ENCODE results near the gene LPO. TPM values are rescaled to one million over a fixed set of nuclear protein-coding genes. Genes with fewer than 3 reads are reported as not detected.

Gene LPO
- total RNA-seq (under 1 TPM in 1 of 2 donors, not detected in 1; 0.44 TPM), total RNA-seq (0 to 0.83 reads per million in 2 donors)

DNA sequence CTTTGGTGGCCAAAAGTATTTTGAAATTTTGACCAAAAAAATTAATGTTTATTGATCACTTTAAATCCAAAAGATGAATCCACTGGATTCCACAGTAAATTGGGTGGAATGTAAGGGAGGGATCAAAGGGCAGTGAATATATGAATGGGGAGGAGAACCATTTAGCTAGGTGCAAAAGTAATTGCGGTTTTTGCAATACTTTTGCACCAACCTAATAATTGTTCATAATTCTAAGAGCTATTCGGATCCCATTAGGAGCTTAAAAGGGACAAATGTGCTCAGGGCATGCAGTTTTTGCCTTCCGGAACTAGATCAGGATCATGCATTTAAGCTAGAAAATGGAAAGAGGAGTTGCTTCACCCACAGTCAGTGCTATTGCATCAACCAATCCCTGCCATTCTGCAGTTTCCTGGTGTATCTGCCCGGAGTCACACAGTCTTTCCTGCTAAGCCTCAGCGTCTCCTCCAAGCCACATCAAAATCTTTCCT is at the start of gene LPO:
TSS of gene LPO (plus strand) at position 438 of the 488 bp plus-strand sequence. CDS start 4,396 bp downstream, outside the sequence.
- H3K36me3 Mint-ChIP-seq (ENCODE audit: low read depth): no peaks in the 10 kb centered on the region
- ATAC-seq: no peak
- DNase-seq: no peak
- no peak within 1 kb of the TSS for H3K27ac Mint-ChIP-seq
- H3K4me3 Mint-ChIP-seq: no peak within 1 kb of the TSS
- no peaks in the 10 kb centered on the region for H3K9me3 ChIP-seq (ENCODE audit: control insufficient read depth, low read length, poor library complexity, severe bottlenecking)
- H3K4me1 Mint-ChIP-seq: peaks cover 2% of the 10 kb centered on the region
- peaks cover 77% of the 10 kb centered on the region for H3K27me3 Mint-ChIP-seq

DNA sequence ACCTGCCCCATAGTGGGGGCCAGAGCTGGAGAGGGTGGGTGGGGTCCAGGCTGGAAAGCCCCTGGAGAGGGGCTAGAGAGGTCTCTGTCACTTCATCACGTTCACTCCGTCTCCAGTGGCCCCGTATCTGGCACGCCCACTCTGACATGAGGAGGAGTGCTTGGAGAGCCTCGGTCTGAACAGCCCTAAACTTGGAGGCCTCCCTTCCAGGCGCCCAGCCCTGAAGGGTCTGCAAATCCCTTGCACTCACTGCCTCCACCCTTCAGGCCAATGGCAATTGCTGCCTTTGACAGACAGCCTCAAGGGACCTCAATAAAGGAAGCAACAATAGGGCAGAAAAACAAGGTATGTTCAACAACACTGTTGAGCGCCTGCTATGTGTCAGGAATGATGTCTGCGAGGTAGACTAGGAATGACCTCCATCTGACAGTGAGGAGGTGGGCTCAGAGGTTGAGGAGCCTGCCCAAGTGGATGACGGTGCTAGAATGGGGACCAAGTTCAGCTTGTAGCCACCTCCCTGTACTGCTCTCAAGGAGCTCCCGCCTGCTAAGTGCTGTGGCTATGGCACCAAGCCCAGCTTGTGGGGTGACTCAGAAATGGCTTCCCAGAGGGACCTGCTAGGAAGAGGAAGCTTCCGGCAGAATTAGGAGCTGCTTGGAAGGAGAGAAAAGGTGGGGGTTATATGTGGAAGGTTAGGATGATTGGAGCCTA is 48.8 kb upstream of the LPO start:
- H3K4me1 Mint-ChIP-seq: peaks cover 11% of the 10 kb centered on the region
- ATAC-seq (no peak), DNase-seq (no peak)
- H3K4me3 Mint-ChIP-seq: no peak overlapping the region
- H3K9me3 ChIP-seq (ENCODE audit: control insufficient read depth, low read length, poor library complexity, severe bottlenecking): no peaks in the 10 kb centered on the region
- H3K36me3 Mint-ChIP-seq (ENCODE audit: low read depth): peaks cover 2% of the 10 kb centered on the region
- H3K27me3 Mint-ChIP-seq: peaks cover 35% of the 10 kb centered on the region
- H3K27ac Mint-ChIP-seq: no peak overlapping the region

DNA sequence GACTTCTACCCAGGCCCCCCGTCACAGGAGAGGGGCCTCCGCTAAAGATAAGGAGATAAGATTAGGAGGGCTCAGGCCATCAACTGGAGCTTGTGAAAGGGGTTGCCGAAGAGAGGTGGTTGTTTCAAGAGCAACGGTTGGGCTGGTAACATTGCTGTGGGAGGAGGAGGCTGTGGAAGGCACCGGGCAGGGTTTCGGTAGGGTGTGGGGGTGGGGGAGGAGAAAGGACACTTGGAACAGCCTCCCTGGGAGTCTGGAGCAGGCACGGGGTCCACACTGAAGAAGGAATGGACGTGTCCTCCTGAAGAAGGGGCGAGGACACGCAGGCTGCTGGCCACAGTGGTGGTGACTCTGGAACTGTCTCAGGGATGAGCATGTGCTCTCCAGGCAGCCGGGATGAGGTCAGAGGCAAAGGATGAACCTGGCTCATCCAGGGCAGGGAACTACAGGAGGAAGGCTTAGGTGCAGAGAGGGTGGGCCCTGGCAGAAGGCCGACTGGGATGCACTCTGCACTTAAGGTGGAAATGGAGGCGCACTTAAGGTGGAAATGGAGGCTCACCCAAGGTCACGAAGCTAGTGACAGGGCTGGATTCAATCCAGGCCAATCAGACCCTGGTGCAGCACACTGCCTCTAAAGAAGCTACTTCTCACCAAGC is 47.0 kb upstream of the LPO start:
- peaks cover 9% of the 10 kb centered on the region for H3K4me1 Mint-ChIP-seq
- peaks cover 44% of the 10 kb centered on the region for H3K27me3 Mint-ChIP-seq
- peak overlapping the region; percentile 37 for H3K27ac Mint-ChIP-seq
- no peak for ATAC-seq
- no peaks in the 10 kb centered on the region for H3K9me3 ChIP-seq (ENCODE audit: control insufficient read depth, low read length, poor library complexity, severe bottlenecking)
- DNase-seq: no peak
- no peaks in the 10 kb centered on the region for H3K36me3 Mint-ChIP-seq (ENCODE audit: low read depth)
- H3K4me3 Mint-ChIP-seq: no peak overlapping the region

DNA sequence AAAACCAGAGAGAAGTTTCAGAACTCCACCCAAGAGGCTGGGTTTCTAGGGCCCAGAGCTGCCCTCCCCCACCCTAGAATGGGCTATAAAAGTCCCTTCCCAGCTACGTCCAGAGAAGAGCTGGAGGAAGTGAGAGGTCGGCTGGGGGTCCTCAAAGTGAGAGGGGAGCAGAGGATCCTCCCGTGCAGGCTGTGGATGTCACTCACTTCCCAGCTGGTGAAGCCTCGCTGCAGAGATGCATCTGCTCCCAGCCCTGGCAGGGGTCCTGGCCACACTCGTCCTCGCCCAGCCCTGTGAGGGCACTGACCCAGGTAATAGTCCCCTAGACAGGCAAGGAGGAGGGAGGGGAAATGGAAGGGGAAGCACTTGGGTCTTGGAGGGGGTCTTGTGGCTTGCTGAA is 45.8 kb upstream of the LPO start, which contains the start of gene EPX:
TSS of gene EPX (plus strand) at position 115 of the 400 bp plus-strand sequence. CDS start at position 236, 121 bp downstream.
- DNase-seq (no peak), ATAC-seq (no peak)
- Mint-ChIP-seq H3K4me1 (peaks cover 6% of the 10 kb centered on the region), H3K36me3 (ENCODE audit: low read depth) (no peaks in the 10 kb centered on the region), H3K27ac (no peak within 1 kb of the TSS), H3K27me3 (peaks cover 49% of the 10 kb centered on the region), H3K4me3 (no peak within 1 kb of the TSS)
- no peaks in the 10 kb centered on the region for H3K9me3 ChIP-seq (ENCODE audit: control insufficient read depth, low read length, poor library complexity, severe bottlenecking)

DNA sequence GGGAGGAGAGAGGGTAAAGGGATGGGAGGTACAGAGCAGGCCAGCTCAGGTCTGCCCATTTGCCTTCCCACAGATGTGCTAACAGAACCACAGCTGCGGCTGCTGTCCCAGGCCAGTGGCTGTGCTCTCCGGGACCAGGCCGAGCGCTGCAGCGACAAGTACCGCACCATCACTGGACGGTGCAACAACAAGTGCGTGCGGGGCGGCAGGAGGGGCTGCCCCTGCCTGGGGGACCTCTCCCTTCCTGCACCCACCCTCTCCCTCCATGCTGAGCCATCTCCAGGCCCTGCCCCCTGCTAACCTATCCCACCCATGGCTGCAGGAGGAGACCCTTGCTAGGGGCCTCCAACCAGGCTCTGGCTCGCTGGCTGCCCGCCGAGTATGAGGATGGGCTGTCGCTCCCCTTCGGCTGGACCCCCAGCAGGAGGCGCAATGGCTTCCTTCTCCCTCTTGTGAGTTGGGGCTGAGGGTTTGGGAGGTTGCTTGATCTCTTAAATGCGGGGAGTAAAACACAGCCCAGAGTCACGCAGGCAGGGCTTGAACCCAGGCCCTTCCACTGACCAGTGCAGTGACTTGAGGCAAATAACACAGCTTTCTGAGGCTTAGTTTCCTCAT is 44.6 kb upstream of the LPO start:
- H3K36me3 Mint-ChIP-seq (ENCODE audit: low read depth): no peaks in the 10 kb centered on the region
- peaks cover 54% of the 10 kb centered on the region for H3K27me3 Mint-ChIP-seq
- peaks cover 6% of the 10 kb centered on the region for H3K4me1 Mint-ChIP-seq
- DNase-seq (no peak), ATAC-seq (no peak)
- no peaks in the 10 kb centered on the region for H3K9me3 ChIP-seq (ENCODE audit: control insufficient read depth, low read length, poor library complexity, severe bottlenecking)
- no peak overlapping the region for H3K27ac Mint-ChIP-seq
- no peak overlapping the region for H3K4me3 Mint-ChIP-seq

- ATAC-seq (no peak), DNase-seq (no peak)
- Mint-ChIP-seq H3K27me3 (peaks cover 54% of the 10 kb centered on the region), H3K36me3 (ENCODE audit: low read depth) (no peaks in the 10 kb centered on the region), H3K27ac (no peak overlapping the region), H3K4me1 (peaks cover 9% of the 10 kb centered on the region), H3K4me3 (no peak overlapping the region)
- H3K9me3 ChIP-seq (ENCODE audit: control insufficient read depth, low read length, poor library complexity, severe bottlenecking): no peaks in the 10 kb centered on the region
These were observed 42.8 kb upstream of the LPO start for GRCh38 chr17:58195518-58196123.

DNA sequence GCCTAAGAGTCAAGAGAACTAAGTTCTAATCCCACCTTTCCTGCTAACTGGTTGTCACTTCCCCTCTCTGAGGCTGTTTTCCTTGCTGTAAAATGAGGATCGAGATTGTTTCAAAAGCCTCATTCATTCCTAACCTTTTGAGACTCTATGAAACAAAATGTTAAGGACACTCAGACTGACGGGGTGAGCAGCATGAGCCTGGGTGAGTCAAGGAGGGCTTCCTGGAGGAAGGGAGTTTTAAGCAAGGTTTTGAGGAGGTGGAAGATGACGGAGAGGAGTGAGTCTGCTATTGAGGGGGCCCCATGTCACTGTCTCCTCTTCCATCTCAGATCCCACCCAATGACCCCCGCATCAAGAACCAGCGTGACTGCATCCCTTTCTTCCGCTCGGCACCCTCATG is 41.8 kb upstream of the LPO start:
- peaks cover 49% of the 10 kb centered on the region for H3K27me3 Mint-ChIP-seq
- DNase-seq: no peak

GRCh38 chr17:58200024-58200633 is 38.3 kb upstream of the LPO start:
- Mint-ChIP-seq H3K27ac (no peak overlapping the region), H3K4me3 (no peak overlapping the region), H3K36me3 (ENCODE audit: low read depth) (no peaks in the 10 kb centered on the region), H3K27me3 (peaks cover 41% of the 10 kb centered on the region), H3K4me1 (peaks cover 5% of the 10 kb centered on the region)
- DNase-seq: peak in 2 of 3 donors; percentile 25 to 50
- peak; percentile 75 for ATAC-seq
- no peaks in the 10 kb centered on the region for H3K9me3 ChIP-seq (ENCODE audit: control insufficient read depth, low read length, poor library complexity, severe bottlenecking)

More for the DNA sequence above, 41.8 kb upstream of the LPO start:
- no peak overlapping the region for H3K27ac Mint-ChIP-seq
- H3K36me3 Mint-ChIP-seq (ENCODE audit: low read depth): no peaks in the 10 kb centered on the region
- no peak overlapping the region for H3K4me3 Mint-ChIP-seq
- peaks cover 7% of the 10 kb centered on the region for H3K4me1 Mint-ChIP-seq
- no peaks in the 10 kb centered on the region for H3K9me3 ChIP-seq (ENCODE audit: control insufficient read depth, low read length, poor library complexity, severe bottlenecking)
- ATAC-seq: no peak

- peaks cover 6% of the 10 kb centered on the region for H3K4me1 Mint-ChIP-seq
- DNase-seq: no peak
- peak overlapping the region; percentile 21 for H3K27ac Mint-ChIP-seq
- H3K27me3 Mint-ChIP-seq: peaks cover 22% of the 10 kb centered on the region
- H3K9me3 ChIP-seq (ENCODE audit: control insufficient read depth, low read length, poor library complexity, severe bottlenecking): no peaks in the 10 kb centered on the region
- H3K4me3 Mint-ChIP-seq: no peak overlapping the region
- no peaks in the 10 kb centered on the region for H3K36me3 Mint-ChIP-seq (ENCODE audit: low read depth)
- ATAC-seq: no peak
These were observed 35.5 kb upstream of the LPO start for GRCh38 chr17:58202859-58203258.

DNA sequence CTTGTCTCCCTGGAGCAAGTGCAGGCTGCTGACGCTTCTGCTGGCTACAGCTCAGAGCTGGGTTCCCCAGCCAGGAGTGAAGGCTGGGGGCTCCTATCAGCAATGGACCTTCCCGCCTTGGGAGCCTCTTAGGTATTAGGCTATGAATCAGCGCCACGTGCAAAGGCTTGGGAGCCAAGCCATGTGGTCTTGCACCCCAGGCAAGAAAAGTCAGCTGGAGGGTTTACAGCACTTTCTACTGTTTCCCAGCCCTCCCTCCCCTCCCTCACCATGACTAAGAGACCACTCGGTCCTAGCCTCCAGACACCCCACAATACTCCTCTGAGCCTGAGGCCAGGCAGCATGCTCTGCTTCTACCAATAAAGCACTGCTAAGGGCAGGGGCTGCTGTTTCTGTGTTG is 33.6 kb upstream of the LPO start:
- no peak for ATAC-seq
- no peak for DNase-seq
- H3K27ac Mint-ChIP-seq: peak overlapping the region; percentile 43

GRCh38 chr17:58205936-58206335 is 32.4 kb upstream of the LPO start:
- H3K4me1 Mint-ChIP-seq: peaks cover 13% of the 10 kb centered on the region
- H3K27ac Mint-ChIP-seq: no peak overlapping the region
- H3K4me3 Mint-ChIP-seq: no peak overlapping the region
- H3K36me3 Mint-ChIP-seq (ENCODE audit: low read depth): peaks cover 12% of the 10 kb centered on the region
- DNase-seq (no peak), ATAC-seq (no peak)
- H3K9me3 ChIP-seq (ENCODE audit: control insufficient read depth, low read length, poor library complexity, severe bottlenecking): no peaks in the 10 kb centered on the region
- H3K27me3 Mint-ChIP-seq: no peaks in the 10 kb centered on the region

More for the DNA sequence above, 33.6 kb upstream of the LPO start:
- Mint-ChIP-seq H3K36me3 (ENCODE audit: low read depth) (peaks cover 7% of the 10 kb centered on the region), H3K4me1 (peaks cover 12% of the 10 kb centered on the region), H3K4me3 (no peak overlapping the region), H3K27me3 (peaks cover 3% of the 10 kb centered on the region)
- no peaks in the 10 kb centered on the region for H3K9me3 ChIP-seq (ENCODE audit: control insufficient read depth, low read length, poor library complexity, severe bottlenecking)

GRCh38 chr17:58207451-58207850 is 30.9 kb upstream of the LPO start:
- no peak for ATAC-seq

More at GRCh38 chr17:58207451-58207850, 30.9 kb upstream of the LPO start:
- Mint-ChIP-seq H3K36me3 (ENCODE audit: low read depth) (peaks cover 14% of the 10 kb centered on the region), H3K27ac (no peak overlapping the region), H3K27me3 (no peaks in the 10 kb centered on the region), H3K4me1 (peaks cover 13% of the 10 kb centered on the region), H3K4me3 (no peak overlapping the region)
- no peaks in the 10 kb centered on the region for H3K9me3 ChIP-seq (ENCODE audit: control insufficient read depth, low read length, poor library complexity, severe bottlenecking)
- no peak for DNase-seq
